BE2C (cell line): ENCODE results near the gene ATP2B3.

ENCODE experiments used
- DNase-seq: peaks from one replicate; pipeline ENCODE4 v3.0.0-alpha.2; 2020
- H3K27me3 ChIP-seq: fragments of 250-450 bp; sonication (Bioruptor Pico); 2 replicates; pipeline ENCODE4 v1.5.1; 2020; ENCODE audit warnings: mild to moderate bottlenecking
- H3K36me3 ChIP-seq: fragments of 250-450 bp; sonication (Bioruptor Pico); 2 replicates; pipeline ENCODE4 v1.5.1; 2020; ENCODE audit warnings: mild to moderate bottlenecking
- H3K4me1 ChIP-seq: fragments of 250-450 bp; sonication (Bioruptor Pico); 2 replicates; pipeline ENCODE4 v1.5.1; 2020
- H3K4me3 ChIP-seq: 2 replicates; pipeline ENCODE4 v1.5.1; 2011; ENCODE audit warnings: low read depth, low read length
- H3K9me3 ChIP-seq: fragments of 250-450 bp; sonication (Bioruptor Pico); 2 replicates; pipeline ENCODE4 v1.5.1; 2020
- CTCF ChIP-seq: IDR thresholded peaks from 2 replicates; pipeline ENCODE4 v1.5.1; 2012; ENCODE audit warnings: mild to moderate bottlenecking, low read depth, low read length

The ATP2B3 gene

GRCh38 chrX:153622661-153623309, 105.3 kb downstream of the ATP2B3 start:
- H3K27me3 ChIP-seq = no peaks in the 10 kb centered on the region
- no peaks in the 10 kb centered on the region for H3K9me3 ChIP-seq
- TF ChIP-seq CTCF = no peak
- H3K36me3 ChIP-seq = no peaks in the 10 kb centered on the region
- no peaks in the 10 kb centered on the region for H3K4me1 ChIP-seq
- H3K4me3 ChIP-seq = no peak overlapping the region
- no peak for DNase-seq

- Histone ChIP-seq H3K9me3 (no peaks in the 10 kb centered on the region), H3K4me1 (no peaks in the 10 kb centered on the region), H3K36me3 (no peaks in the 10 kb centered on the region), H3K27me3 (no peaks in the 10 kb centered on the region), H3K4me3 (no peak overlapping the region)
- TF ChIP-seq CTCF = no peak
- no peak for DNase-seq
Measured at GRCh38 chrX:153623310-153624029, 106.0 kb downstream of the ATP2B3 start.

DNA sequence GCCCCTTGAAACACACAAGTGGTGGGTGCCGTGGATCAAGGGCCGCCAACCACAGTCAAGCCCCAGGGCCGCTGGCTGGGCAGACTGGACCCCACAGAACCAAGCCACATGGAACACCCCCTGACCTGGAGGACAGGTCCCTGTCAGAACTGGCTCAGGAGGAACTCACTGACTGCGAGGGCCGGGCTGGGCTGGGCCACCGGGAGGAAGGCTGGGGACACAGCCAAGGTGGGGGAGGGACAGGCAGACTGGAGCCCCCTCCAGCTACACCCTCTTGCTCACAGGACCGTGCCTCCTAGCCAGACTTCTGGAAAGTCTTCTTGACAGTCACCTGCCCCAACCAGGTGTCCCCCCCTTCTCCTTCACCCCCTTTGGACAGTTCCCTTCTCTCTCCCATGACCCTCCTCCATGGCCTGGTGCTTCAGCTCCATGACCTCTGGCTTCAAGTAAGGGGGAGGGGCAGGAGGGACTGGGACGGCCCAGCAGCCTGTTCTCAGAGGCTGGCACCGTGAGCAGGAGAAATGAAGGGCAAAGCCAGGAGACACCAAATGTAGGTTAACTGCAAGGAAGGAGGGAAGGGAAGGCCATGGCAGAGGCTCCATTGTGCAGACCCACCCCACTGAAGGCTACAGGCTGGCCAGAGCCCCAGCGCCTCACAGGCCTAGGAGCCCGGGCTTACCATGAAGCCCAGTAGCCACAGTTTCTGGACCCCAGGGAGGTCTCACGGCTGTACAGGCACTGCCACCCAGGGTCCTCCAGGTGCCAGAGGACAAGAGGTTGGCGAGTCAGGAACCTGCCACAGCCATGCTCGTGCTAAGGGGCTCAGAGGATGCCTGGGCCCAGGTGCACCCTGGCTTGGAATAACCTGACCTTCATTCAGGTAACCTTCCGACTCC, 107.0 kb downstream of the ATP2B3 start:
- no peak for TF ChIP-seq CTCF
- DNase-seq = no peak
- Histone ChIP-seq H3K4me1 (no peaks in the 10 kb centered on the region), H3K4me3 (no peak overlapping the region), H3K36me3 (no peaks in the 10 kb centered on the region), H3K9me3 (no peaks in the 10 kb centered on the region), H3K27me3 (no peaks in the 10 kb centered on the region)

DNA sequence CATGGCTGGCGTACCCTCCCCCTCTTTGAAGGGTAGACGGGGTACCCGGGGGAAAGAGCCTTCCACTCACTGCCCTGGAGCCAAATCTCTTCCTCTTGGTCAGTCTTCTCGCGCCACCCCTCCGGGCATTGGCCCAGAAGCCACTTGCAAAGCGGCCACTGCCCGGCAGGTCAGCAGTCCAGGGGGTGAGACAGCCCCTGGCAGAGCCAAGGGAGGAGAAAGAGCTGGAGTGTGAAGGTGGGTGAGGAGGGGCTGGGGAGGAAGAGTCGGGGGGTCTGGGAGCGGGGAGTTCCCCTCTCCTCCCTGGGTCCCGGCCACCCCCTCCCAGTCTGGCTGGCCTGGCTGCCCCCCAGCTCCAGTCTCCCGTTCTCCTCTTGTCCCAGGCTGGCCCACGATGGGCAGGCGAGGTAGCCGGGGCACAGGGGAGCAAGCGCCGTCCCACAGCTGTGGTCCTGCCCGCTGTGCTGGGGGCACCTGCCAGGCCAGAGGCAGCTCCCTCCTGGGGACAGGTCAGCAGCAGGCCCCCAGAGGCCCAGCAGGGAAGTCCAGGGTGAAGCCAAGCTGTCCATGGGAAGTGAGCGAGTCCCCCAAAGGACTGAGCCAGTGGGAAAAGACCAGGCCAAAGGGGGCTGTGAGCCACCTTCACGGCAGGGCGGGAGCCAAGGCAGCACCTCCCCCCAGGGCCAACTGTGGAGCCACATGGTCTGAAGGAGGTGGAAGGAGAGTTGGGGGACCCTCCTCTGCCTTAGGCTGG, 108.0 kb downstream of the ATP2B3 start:
- no peaks in the 10 kb centered on the region for H3K27me3 ChIP-seq
- H3K4me1 ChIP-seq = no peaks in the 10 kb centered on the region
- DNase-seq = no peak
- no peaks in the 10 kb centered on the region for H3K36me3 ChIP-seq
- no peak overlapping the region for H3K4me3 ChIP-seq
- no peaks in the 10 kb centered on the region for H3K9me3 ChIP-seq
- no peak for TF ChIP-seq CTCF

GRCh38 chrX:153626025-153626633, 108.7 kb downstream of the ATP2B3 start:
- no peak overlapping the region for H3K4me3 ChIP-seq
- H3K4me1 ChIP-seq = no peaks in the 10 kb centered on the region
- DNase-seq = no peak
- no peak for TF ChIP-seq CTCF
- no peaks in the 10 kb centered on the region for H3K27me3 ChIP-seq
- H3K36me3 ChIP-seq = no peaks in the 10 kb centered on the region
- no peaks in the 10 kb centered on the region for H3K9me3 ChIP-seq
